Activated CD8-positive, alpha-beta memory T cell treated with anti-CD3 and anti-CD28 coated beads for 36 hours (primary cell): ENCODE results near the gene VPS4B. TPM values are rescaled to one million over a fixed set of nuclear protein-coding genes. Genes with fewer than 3 reads are reported as not detected.

Experiments
- CTCF ChIA-PET: fragments of 350-600 bp; sonication (Branson Sonifier 250); formaldehyde crosslinking; loops from one replicate; lab custom pipeline; 2021; ENCODE audit warnings: antibody characterized with exemption; lab: Charles Lee
- POLR2A ChIA-PET: fragments of 350-600 bp; sonication (Branson Sonifier 250); formaldehyde crosslinking; loops from one replicate; lab custom pipeline; 2021; ENCODE audit warnings: antibody characterized with exemption; lab: Charles Lee
- total RNA-seq, 2 experiments: library from RNA; stranded (reverse); gene quantifications; one replicate each; pipeline ENCODE4 v1.2.3, GENCODE V29; 2021

The VPS4B gene
- total RNA-seq, 2 experiments from 2014 or later: 51.1 to 53.9 TPM

DNA sequence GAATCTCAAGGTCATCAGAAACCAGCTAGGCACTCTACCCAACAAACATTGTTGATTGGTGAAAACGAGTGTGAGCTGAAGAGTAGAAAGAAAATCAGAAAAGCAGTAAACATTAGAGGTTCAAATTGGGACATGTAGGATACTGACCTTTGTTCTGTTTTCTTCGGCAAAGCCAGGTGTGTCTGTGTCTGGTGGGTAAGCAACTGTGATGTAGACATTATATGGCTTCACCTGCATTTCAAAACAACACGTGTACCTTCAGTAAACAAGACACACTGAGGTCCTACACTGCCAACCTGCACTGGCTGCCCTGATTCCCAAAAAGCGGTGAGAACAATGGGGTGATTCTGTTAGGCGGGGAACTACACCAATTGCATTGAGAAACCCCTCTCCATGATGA lies 78.0 kb downstream of the VPS4B start:
- POLR2A ChIA-PET: no interaction called here
- CTCF ChIA-PET: no interaction called here

DNA sequence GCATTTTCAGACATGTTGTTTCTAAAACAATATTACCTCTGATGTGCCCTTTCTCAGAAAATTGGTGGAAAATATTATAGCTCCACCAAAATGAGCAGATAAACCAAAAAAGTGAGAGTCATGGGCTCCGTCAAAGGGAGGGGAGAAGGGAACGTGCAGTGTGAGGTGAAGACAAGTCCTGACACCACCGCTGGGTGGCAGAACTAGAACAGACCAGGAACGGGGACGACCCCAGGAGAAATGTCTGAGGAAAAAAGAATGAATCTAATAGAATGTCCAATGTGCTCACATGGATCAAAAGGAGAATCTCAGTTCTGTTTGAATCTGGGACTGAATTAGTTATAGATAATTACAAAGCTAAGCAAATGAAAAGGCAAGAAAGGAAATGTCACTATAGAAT lies 80.1 kb downstream of the VPS4B start:
- ChIA-PET CTCF (interaction anchor here (1.1 kb wide), 1 partner anchor 9 kb away, joined by 8 read pairs; no protein-coding TSS in a partner anchor), POLR2A (interaction anchor here (0.7 kb wide), 1 partner anchor 27 kb away, joined by 8 read pairs; no protein-coding TSS in a partner anchor)

GRCh38 chr18:63339920-63340484 lies 82.3 kb downstream of the VPS4B start:
- CTCF ChIA-PET: interaction anchor here (1.0 to 2.1 kb wide), 4 partner anchors 9 to 324 kb away, joined by 3 to 7 read pairs (median 4); partner anchors contain the start of gene KDSR
- POLR2A ChIA-PET: no interaction called here

Other genes with a start within 250 kb of the VPS4B start
- gene BCL2, start 102.7 kb downstream of the VPS4B start, total RNA-seq: 10 to 100 TPM; 74.9 to 75.7 TPM
- 10 to 100 TPM; 63.5 to 66.7 TPM for gene KDSR, start 55.3 kb downstream of the VPS4B start, total RNA-seq
- not detected for gene SERPINB5, start 54.5 kb upstream of the VPS4B start, total RNA-seq
- not detected for gene SERPINB12, start 119.9 kb upstream of the VPS4B start, total RNA-seq
- gene SERPINB13, start 164.9 kb upstream of the VPS4B start, total RNA-seq: not detected
- gene SERPINB4, start 221.8 kb upstream of the VPS4B start, total RNA-seq: not detected
- not detected for gene SERPINB3, start 239.4 kb upstream of the VPS4B start, total RNA-seq